Activated naive CD4-positive, alpha-beta T cell treated with anti-CD3 and anti-CD28 coated beads, Interleukin-2, amount 10 ng/mL, durations not matched to agents 5 hours and 36 hours (primary cell): ENCODE data around the gene PDIA6. TPM values are rescaled to one million over a fixed set of nuclear protein-coding genes. Genes with fewer than 3 reads are reported as not detected.

Source experiments
- total RNA-seq, 2 experiments: library from RNA; stranded (reverse); gene quantifications; one replicate each; pipeline ENCODE4 v1.2.3, GENCODE V29; 2021

PDIA6 gene
- total RNA-seq: 100 to 1,000 TPM in 1 of 2 experiments, 10 to 100 TPM in 1; 98.8 to 104 TPM

GRCh38 chr2:10812362-10813162 lies at the start of gene PDIA6:
Gene PDIA6, minus strand, starts transcription at chr2:10812785. Its CDS starts 89 bp downstream, at chr2:10812696.

Other genes starting within 250 kb of the PDIA6 start
- 10 to 100 TPM; 19.8 to 20.0 TPM for gene NOL10, start 122.8 kb downstream of the PDIA6 start, total RNA-seq
- not detected for gene ATP6V1C2, start 91.2 kb downstream of the PDIA6 start, total RNA-seq
- gene KCNF1, start 99.1 kb upstream of the PDIA6 start, total RNA-seq: not detected